Skeletal muscle tissue (tissue), 4 donors: ENCODE data around the gene ZCCHC24. TPM values are rescaled to one million over a fixed set of nuclear protein-coding genes. Genes with fewer than 3 reads are reported as not detected.

Experiments used
- H3K27ac ChIP-seq: one replicate; pipeline ENCODE4 v1.7.0; 2013; ENCODE audit warnings: mild to moderate bottlenecking, low read depth, low read length, inconsistent platforms
- H3K27me3 ChIP-seq, 3 donors: one replicate each; pipeline ENCODE4 v1.7.0; 2013; ENCODE audit warnings: low read length in 3 of 3; ENCODE audit not compliant: control insufficient read depth in 3 of 3, insufficient read depth in 3 of 3
- H3K36me3 ChIP-seq, 3 donors: one replicate each; pipeline ENCODE4 v1.7.0; 2013; ENCODE audit warnings: low read length in 3 of 3; ENCODE audit not compliant: control insufficient read depth in 3 of 3, insufficient read depth in 3 of 3
- H3K4me1 ChIP-seq, 3 donors: one replicate each; pipeline ENCODE4 v1.7.0; 2013; ENCODE audit warnings: low read length in 3 of 3, mild to moderate bottlenecking in 3 of 3; ENCODE audit not compliant: control insufficient read depth in 3 of 3, insufficient read depth in 3 of 3
- H3K4me3 ChIP-seq, 3 donors: one replicate each; pipeline ENCODE4 v1.7.0; 2013; ENCODE audit warnings: low read length in 3 of 3
- H3K9ac ChIP-seq, 3 donors: one replicate each; pipeline ENCODE4 v1.7.0; 2013; ENCODE audit warnings: low read length in 3 of 3, mild to moderate bottlenecking in 3 of 3, moderate library complexity in 2 of 3, low read depth in 1 of 3
- H3K9me3 ChIP-seq, 3 donors: one replicate each; pipeline ENCODE4 v1.7.0; 2013; ENCODE audit warnings: low read length in 3 of 3; ENCODE audit not compliant: control insufficient read depth in 3 of 3
- total RNA-seq: library from RNA; depleted of rRNA; stranded (reverse); fragments of >200 nt; gene quantifications from one replicate; pipeline ENCODE4 v1.2.3, GENCODE V29; 2014
- donor health status: Osteomylitis.

ZCCHC24 gene
- total RNA-seq, 1 donor from 2014 or later = 20.9 TPM

- H3K27ac ChIP-seq = no peak overlapping the region
- H3K4me1 ChIP-seq = peaks cover 4 to 6% (median 4%) of the 10 kb centered on the region in 3 donors
Measured at GRCh38 chr10:79473496-79474095, 28.2 kb upstream of the ZCCHC24 start.

GRCh38 chr10:79472951-79473350, 27.5 kb upstream of the ZCCHC24 start:
- Histone ChIP-seq H3K9me3 (no peaks in the 10 kb centered on the region), H3K36me3 (no peaks in the 10 kb centered on the region), H3K27ac (no peak overlapping the region), H3K4me3 (no peak overlapping the region), H3K9ac (no peak overlapping the region), H3K27me3 (no peaks in the 10 kb centered on the region), H3K4me1 (peaks cover 6 to 11% (median 6%) of the 10 kb centered on the region in 3 donors)

More at GRCh38 chr10:79473496-79474095, 28.2 kb upstream of the ZCCHC24 start:
- no peaks in the 10 kb centered on the region for H3K36me3 ChIP-seq
- no peaks in the 10 kb centered on the region for H3K9me3 ChIP-seq
- H3K9ac ChIP-seq = no peak overlapping the region
- no peaks in the 10 kb centered on the region for H3K27me3 ChIP-seq
- H3K4me3 ChIP-seq = no peak overlapping the region

- H3K27ac ChIP-seq = no peak overlapping the region
- H3K9me3 ChIP-seq = no peaks in the 10 kb centered on the region
- H3K9ac ChIP-seq = no peak overlapping the region
- no peak overlapping the region for H3K4me3 ChIP-seq
- peaks cover 10 to 16% (median 11%) of the 10 kb centered on the region in 3 donors for H3K4me1 ChIP-seq
- no peaks in the 10 kb centered on the region for H3K27me3 ChIP-seq
- H3K36me3 ChIP-seq = no peaks in the 10 kb centered on the region
Measured at GRCh38 chr10:79472449-79472848, 27.0 kb upstream of the ZCCHC24 start.

GRCh38 chr10:79471776-79472175, 26.4 kb upstream of the ZCCHC24 start:
- Histone ChIP-seq H3K4me1 (peaks cover 11 to 22% (median 15%) of the 10 kb centered on the region in 3 donors), H3K4me3 (no peak overlapping the region), H3K9me3 (no peaks in the 10 kb centered on the region), H3K27me3 (no peaks in the 10 kb centered on the region), H3K27ac (no peak overlapping the region), H3K36me3 (no peaks in the 10 kb centered on the region), H3K9ac (no peak overlapping the region)

GRCh38 chr10:79470096-79470495, 24.7 kb upstream of the ZCCHC24 start:
- H3K36me3 ChIP-seq = no peaks in the 10 kb centered on the region
- no peak overlapping the region for H3K9ac ChIP-seq
- no peak overlapping the region for H3K27ac ChIP-seq
- no peak overlapping the region for H3K4me3 ChIP-seq
- no peaks in the 10 kb centered on the region for H3K9me3 ChIP-seq
- peaks cover 11 to 28% (median 15%) of the 10 kb centered on the region in 3 donors for H3K4me1 ChIP-seq
- H3K27me3 ChIP-seq = no peaks in the 10 kb centered on the region

- H3K4me3 ChIP-seq = no peak overlapping the region
- H3K27me3 ChIP-seq = no peaks in the 10 kb centered on the region
- H3K9me3 ChIP-seq = no peaks in the 10 kb centered on the region
- H3K27ac ChIP-seq = peak overlapping the region; percentile 54
- no peaks in the 10 kb centered on the region for H3K36me3 ChIP-seq
- peaks cover 19 to 35% (median 23%) of the 10 kb centered on the region in 3 donors for H3K4me1 ChIP-seq
- H3K9ac ChIP-seq = no peak overlapping the region
Measured at GRCh38 chr10:79468841-79469585, 23.6 kb upstream of the ZCCHC24 start.

- Histone ChIP-seq H3K4me3 (no peak overlapping the region), H3K27ac (peak overlapping the region; percentile 54), H3K9ac (no peak overlapping the region), H3K4me1 (peaks cover 23 to 42% (median 29%) of the 10 kb centered on the region in 3 donors), H3K36me3 (no peaks in the 10 kb centered on the region), H3K9me3 (no peaks in the 10 kb centered on the region), H3K27me3 (no peaks in the 10 kb centered on the region)
Measured at GRCh38 chr10:79468015-79468560, 22.7 kb upstream of the ZCCHC24 start.

GRCh38 chr10:79465341-79465740, 19.9 kb upstream of the ZCCHC24 start:
- no peak overlapping the region for H3K4me3 ChIP-seq
- no peaks in the 10 kb centered on the region for H3K36me3 ChIP-seq
- no peaks in the 10 kb centered on the region for H3K27me3 ChIP-seq
- no peaks in the 10 kb centered on the region for H3K9me3 ChIP-seq
- H3K9ac ChIP-seq = no peak overlapping the region
- no peak overlapping the region for H3K27ac ChIP-seq
- peaks cover 23 to 42% (median 29%) of the 10 kb centered on the region in 3 donors for H3K4me1 ChIP-seq

- Histone ChIP-seq H3K36me3 (no peaks in the 10 kb centered on the region), H3K9me3 (no peaks in the 10 kb centered on the region), H3K4me1 (peaks cover 20 to 40% (median 26%) of the 10 kb centered on the region in 3 donors), H3K27me3 (no peaks in the 10 kb centered on the region), H3K9ac (peak overlapping the region in 1 of 3 donors; percentile 40), H3K4me3 (peak overlapping the region in 1 of 3 donors; percentile 22), H3K27ac (peak overlapping the region; percentile 67)
Measured at GRCh38 chr10:79463578-79464496, 18.4 kb upstream of the ZCCHC24 start.
